Ovary (tissue), 9 donors: ENCODE data around the gene NAP1L5. TPM values are rescaled to one million over a fixed set of nuclear protein-coding genes. Genes with fewer than 3 reads are reported as not detected.

Experiments used
- DNase-seq, 5 donors: peaks; one replicate each; pipeline ENCODE4 v3.0.0-alpha.2; 2019 to 2020
- H3K27ac ChIP-seq, 2 donors: fragments of 200-600 bp; one replicate each; pipeline versions ENCODE4 v1.5.1 to v1.8.0; 2019 to 2022
- H3K27me3 ChIP-seq: fragments of 200-600 bp; one replicate; pipeline ENCODE4 v1.8.0; 2022
- H3K36me3 ChIP-seq: fragments of 200-600 bp; sonication (generic); one replicate; pipeline ENCODE4 v1.5.1; 2019
- H3K4me1 ChIP-seq: one replicate; pipeline ENCODE4 v1.8.1; 2013; ENCODE audit warnings: mild to moderate bottlenecking, moderate library complexity; ENCODE audit not compliant: insufficient read depth
- H3K4me3 ChIP-seq: fragments of 200-600 bp; sonication (generic); one replicate; pipeline ENCODE4 v1.5.1; 2017
- H3K9me3 ChIP-seq, 2 donors: fragments of 200-600 bp in 1 of 2; sonication (generic) in 1 of 2; one replicate each; pipeline versions ENCODE4 v1.5.1 to v1.8.1; 2013 to 2019; ENCODE audit warnings: mild to moderate bottlenecking in 1 of 2, moderate library complexity in 1 of 2
- EP300 ChIP-seq: sonication (generic); formaldehyde crosslinking; IDR thresholded peaks from one replicate; pipeline ENCODE4 v1.6.1; 2017; ENCODE audit warnings: antibody characterized with exemption
- POLR2A ChIP-seq: fragments of 450-650 bp; IDR thresholded peaks from one replicate; pipeline ENCODE4 v1.6.1; 2017; ENCODE audit warnings: antibody characterized with exemption, mild to moderate bottlenecking, moderate library complexity
- WGBS, 3 donors: extraction: QIAGEN DNeasy Blood & Tissue Kit in 1 of 3; methylation state at CpG; one replicate each; pipeline versions ENCODE4 v1.1.5 to v1.1.7; 2013 to 2017; 5-methylcytosine and 5-hydroxymethylcytosine counted together
- intact Hi-C, 4 donors: fragments of 100-400 bp; cut with DNase I; formaldehyde crosslinking; loops; one replicate each; pipeline versions ENCODE4 v1.11.0 to v1.15.1; 2022 to 2023
- polyA plus RNA-seq, 2 donors: library from polyadenylated mRNA; stranded (reverse); fragments of 200-250 nt in 1 of 2; fragments of 350-450 nt in 1 of 2; fragmentation: Illumina TruSeq in 1 of 2; extraction: RNeasy Lipid Tissue Mini Kit (QIAGEN cat#74804) in 1 of 2; gene quantifications; one replicate each; pipeline ENCODE4 v1.2.3, GENCODE V29; 2013 to 2014
- total RNA-seq, 7 donors: library from RNA; depleted of rRNA in 2 of 7; stranded (reverse); fragments of >200 nt in 2 of 7; fragmentation: NEBNext Ultra II Directional in 3 of 7; extraction: Animal tissue kit (Norgen Biotek cat#: 25700) in 3 of 7; gene quantifications; one replicate each; pipeline versions ENCODE4 v1.1.0 to v1.2.4, GENCODE V29; 2016 to 2023
- TF ChIP-seq, protein P1 (sequence below), 3 donors: fragments of 450-650 bp in 2 of 3; fragments of 200-600 bp in 1 of 3; IDR thresholded peaks; one replicate each; pipeline versions ENCODE4 v1.5.1 to v1.8.0; 2016 to 2022; ENCODE audit warnings: antibody characterized with exemption in 3 of 3, mild to moderate bottlenecking in 1 of 3
- donor health status: DM: no; HTN: no; CAD: no; lungs with moderate emphysema.
- donor health status: DM: no; HTN: no; CAD: no.
- donor health status: Bipolar disorder and iron deficiency.
- donor health status: DM: yes; HTN: yes; CAD: no.
- donor health status: DM: no; HTN: no; CAD: no.
- donor health status: DM: yes; HTN: yes; CAD: no.

The NAP1L5 gene
- total and polyA plus RNA-seq, 9 donors: 7.6 to 18.3 (median 11.4) TPM

DNA sequence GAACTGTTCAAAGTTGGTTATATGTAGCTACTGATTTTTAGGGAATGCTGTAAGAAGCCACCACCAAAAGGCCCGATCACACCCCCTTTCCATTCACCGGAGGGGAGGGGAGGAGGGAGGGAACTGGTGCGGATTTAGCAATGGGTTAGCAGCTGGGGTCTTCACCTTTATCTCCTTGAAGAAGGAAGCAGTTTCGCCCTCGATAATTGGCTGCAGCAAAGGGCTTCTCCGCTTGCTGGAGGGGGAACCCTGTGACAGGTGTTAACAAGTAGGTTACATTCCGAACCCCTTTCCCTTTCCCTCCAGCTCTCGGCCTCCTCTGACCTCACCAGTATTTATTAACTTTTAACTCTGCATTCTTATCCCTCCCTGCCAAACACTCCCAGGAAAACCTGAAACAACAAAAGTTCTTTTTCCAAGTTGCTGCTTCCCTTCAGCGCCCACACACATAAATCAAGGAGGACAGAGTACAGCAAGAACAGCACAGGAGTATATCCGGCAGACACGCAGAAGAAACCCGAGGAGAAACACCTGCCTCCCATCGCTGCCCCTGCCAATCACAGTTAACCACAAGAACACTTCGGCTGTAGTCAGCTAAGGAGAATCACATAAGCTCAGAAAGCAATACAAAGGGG is 39.8 kb upstream of the NAP1L5 start:
- DNase-seq: peak in 4 of 5 donors; percentile 38 to 57 (median 50)
- Histone ChIP-seq H3K4me1 (peaks cover 17% of the 10 kb centered on the region), H3K27me3 (no peaks in the 10 kb centered on the region), H3K36me3 (no peaks in the 10 kb centered on the region), H3K9me3 (no peaks in the 10 kb centered on the region), H3K27ac (peak overlapping the region in 1 of 2 donors; percentile 12), H3K4me3 (no peak overlapping the region)
- 8 to 10% (median 9%) methylated on average over 14 of the region's 14 CpGs for WGBS, 3 donors
- TF ChIP-seq POLR2A (no peak), EP300 (no peak)
- TF ChIP-seq, protein P1, sequence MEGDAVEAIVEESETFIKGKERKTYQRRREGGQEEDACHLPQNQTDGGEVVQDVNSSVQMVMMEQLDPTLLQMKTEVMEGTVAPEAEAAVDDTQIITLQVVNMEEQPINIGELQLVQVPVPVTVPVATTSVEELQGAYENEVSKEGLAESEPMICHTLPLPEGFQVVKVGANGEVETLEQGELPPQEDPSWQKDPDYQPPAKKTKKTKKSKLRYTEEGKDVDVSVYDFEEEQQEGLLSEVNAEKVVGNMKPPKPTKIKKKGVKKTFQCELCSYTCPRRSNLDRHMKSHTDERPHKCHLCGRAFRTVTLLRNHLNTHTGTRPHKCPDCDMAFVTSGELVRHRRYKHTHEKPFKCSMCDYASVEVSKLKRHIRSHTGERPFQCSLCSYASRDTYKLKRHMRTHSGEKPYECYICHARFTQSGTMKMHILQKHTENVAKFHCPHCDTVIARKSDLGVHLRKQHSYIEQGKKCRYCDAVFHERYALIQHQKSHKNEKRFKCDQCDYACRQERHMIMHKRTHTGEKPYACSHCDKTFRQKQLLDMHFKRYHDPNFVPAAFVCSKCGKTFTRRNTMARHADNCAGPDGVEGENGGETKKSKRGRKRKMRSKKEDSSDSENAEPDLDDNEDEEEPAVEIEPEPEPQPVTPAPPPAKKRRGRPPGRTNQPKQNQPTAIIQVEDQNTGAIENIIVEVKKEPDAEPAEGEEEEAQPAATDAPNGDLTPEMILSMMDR (IDR thresholded peaks at IDR 0.05): no peak
- intact Hi-C loops: no loop called here

DNA sequence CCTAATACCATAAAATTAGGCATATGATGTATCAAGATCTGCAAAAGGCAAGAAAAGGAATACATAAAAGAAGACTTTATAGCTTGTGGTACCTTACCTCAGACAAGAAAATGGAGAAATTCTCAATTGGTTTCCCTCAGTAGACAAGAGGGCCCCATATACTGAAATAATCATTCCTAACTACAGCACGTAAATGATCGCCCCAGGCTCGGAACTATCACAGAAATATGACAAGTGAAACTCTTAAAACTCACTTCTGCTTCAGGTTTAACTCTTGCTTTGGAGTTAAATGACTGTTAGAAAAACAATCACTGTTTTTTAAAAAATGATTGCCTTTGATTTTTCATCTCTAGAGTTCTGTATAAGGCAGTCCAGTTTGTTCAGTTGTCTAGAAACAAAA is 38.6 kb upstream of the NAP1L5 start:
- Histone ChIP-seq H3K27me3 (no peaks in the 10 kb centered on the region), H3K4me1 (peaks cover 17% of the 10 kb centered on the region), H3K9me3 (no peaks in the 10 kb centered on the region), H3K27ac (peak overlapping the region in 1 of 2 donors; percentile 16), H3K4me3 (no peak overlapping the region), H3K36me3 (no peaks in the 10 kb centered on the region)
- 70 to 82% (median 73%) methylated on average over 3 of the region's 3 CpGs for WGBS, 3 donors
- no peak for DNase-seq
- intact Hi-C loops: no loop called here
- TF ChIP-seq, protein P1 (IDR thresholded peaks at IDR 0.05): no peak
- TF ChIP-seq POLR2A (no peak), EP300 (no peak)

- Histone ChIP-seq H3K4me1 (peaks cover 17% of the 10 kb centered on the region), H3K4me3 (no peak overlapping the region), H3K9me3 (no peaks in the 10 kb centered on the region), H3K27ac (no peak overlapping the region), H3K36me3 (no peaks in the 10 kb centered on the region), H3K27me3 (no peaks in the 10 kb centered on the region)
- no peak for TF ChIP-seq POLR2A
- TF ChIP-seq, protein P1 (IDR thresholded peaks at IDR 0.05): no peak
- no peak for TF ChIP-seq EP300
- DNase-seq: no peak
- intact Hi-C loops: no loop called here
- 20 to 28% (median 21%) methylated on average over 1 of the region's 1 CpG for WGBS, 3 donors
Observed at GRCh38 chr4:88735564-88735963, 37.9 kb upstream of the NAP1L5 start.

DNA sequence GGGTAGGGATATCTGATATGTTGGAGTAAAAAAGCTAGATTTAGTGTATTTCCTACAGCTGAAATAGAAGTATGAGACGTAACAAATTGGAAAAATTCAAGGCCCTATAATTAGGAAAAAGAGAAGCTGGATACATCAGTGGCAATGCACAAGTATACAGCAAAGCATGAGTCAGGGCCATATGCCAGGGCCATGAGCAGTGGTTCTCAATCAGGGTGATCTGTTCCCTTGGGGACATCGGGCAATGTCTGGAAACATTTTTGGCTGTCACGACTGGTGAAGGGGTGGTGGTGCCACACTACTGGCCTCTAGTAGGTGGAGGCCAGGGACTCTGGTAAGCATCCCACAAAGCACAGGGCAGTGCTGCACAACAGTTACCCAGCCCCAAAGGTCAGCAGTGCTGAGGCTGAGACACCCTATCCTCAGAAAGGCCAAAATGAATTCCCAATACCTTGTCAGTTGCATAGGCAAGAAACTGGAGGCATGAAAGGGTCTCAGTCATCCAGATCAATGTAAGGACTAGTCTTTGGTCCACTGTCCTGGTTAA is 36.8 kb upstream of the NAP1L5 start:
- H3K36me3 ChIP-seq: no peaks in the 10 kb centered on the region
- no peak overlapping the region for H3K4me3 ChIP-seq
- WGBS, 3 donors: 61 to 79% (median 69%) methylated on average over 3 of the region's 3 CpGs
- H3K27me3 ChIP-seq: no peaks in the 10 kb centered on the region
- intact Hi-C loops: no loop called here
- no peaks in the 10 kb centered on the region for H3K9me3 ChIP-seq
- TF ChIP-seq EP300 (no peak), POLR2A (no peak)
- TF ChIP-seq, protein P1 (IDR thresholded peaks at IDR 0.05): no peak
- no peak for DNase-seq
- no peak overlapping the region for H3K27ac ChIP-seq
- H3K4me1 ChIP-seq: peaks cover 17% of the 10 kb centered on the region
